ENCODE measurements around the gene REST.

REST gene

DNA sequence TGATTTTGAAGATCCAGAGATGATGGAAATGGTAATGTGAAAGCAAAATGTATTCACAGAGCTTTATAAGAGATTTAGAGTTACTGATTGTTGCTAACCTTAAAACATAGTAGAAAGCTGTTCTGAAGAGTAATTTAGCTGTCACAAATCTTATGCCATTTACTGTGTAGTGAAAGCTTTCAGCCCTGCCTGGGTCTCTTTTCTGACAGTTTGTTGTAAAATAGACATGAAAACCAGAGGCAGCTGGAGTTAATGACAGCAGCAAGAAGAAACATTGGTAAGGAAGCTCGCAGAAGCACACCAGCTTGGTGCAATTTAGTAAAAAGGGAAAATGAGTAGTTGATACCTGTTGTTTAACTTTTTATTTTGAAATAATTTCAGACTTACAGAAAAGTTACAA lies 92.1 kb downstream of the REST start:
- TF ChIP-seq PPARA (CRISPR knock-in tag; IDR thresholded peaks at IDR 0.05; ENCODE audit: borderline replicate concordance): no peak
- TF ChIP-seq ISL1 (CRISPR knock-in tag; IDR thresholded peaks at IDR 0.05): no peak
- TF ChIP-seq ESRRG (CRISPR knock-in tag; IDR thresholded peaks at IDR 0.05): no peak
- no peak for TF ChIP-seq POU6F1 (CRISPR knock-in tag; IDR thresholded peaks at IDR 0.05; ENCODE audit: borderline replicate concordance, low read depth)
- TF ChIP-seq, protein P1, sequence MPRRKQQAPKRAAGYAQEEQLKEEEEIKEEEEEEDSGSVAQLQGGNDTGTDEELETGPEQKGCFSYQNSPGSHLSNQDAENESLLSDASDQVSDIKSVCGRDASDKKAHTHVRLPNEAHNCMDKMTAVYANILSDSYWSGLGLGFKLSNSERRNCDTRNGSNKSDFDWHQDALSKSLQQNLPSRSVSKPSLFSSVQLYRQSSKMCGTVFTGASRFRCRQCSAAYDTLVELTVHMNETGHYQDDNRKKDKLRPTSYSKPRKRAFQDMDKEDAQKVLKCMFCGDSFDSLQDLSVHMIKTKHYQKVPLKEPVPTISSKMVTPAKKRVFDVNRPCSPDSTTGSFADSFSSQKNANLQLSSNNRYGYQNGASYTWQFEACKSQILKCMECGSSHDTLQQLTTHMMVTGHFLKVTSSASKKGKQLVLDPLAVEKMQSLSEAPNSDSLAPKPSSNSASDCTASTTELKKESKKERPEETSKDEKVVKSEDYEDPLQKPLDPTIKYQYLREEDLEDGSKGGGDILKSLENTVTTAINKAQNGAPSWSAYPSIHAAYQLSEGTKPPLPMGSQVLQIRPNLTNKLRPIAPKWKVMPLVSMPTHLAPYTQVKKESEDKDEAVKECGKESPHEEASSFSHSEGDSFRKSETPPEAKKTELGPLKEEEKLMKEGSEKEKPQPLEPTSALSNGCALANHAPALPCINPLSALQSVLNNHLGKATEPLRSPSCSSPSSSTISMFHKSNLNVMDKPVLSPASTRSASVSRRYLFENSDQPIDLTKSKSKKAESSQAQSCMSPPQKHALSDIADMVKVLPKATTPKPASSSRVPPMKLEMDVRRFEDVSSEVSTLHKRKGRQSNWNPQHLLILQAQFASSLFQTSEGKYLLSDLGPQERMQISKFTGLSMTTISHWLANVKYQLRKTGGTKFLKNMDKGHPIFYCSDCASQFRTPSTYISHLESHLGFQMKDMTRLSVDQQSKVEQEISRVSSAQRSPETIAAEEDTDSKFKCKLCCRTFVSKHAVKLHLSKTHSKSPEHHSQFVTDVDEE (CRISPR knock-in tag; IDR thresholded peaks at IDR 0.05): no peak
- TF ChIP-seq, protein P2, sequence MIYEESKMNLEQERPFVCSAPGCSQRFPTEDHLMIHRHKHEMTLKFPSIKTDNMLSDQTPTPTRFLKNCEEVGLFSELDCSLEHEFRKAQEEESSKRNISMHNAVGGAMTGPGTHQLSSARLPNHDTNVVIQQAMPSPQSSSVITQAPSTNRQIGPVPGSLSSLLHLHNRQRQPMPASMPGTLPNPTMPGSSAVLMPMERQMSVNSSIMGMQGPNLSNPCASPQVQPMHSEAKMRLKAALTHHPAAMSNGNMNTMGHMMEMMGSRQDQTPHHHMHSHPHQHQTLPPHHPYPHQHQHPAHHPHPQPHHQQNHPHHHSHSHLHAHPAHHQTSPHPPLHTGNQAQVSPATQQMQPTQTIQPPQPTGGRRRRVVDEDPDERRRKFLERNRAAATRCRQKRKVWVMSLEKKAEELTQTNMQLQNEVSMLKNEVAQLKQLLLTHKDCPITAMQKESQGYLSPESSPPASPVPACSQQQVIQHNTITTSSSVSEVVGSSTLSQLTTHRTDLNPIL (CRISPR knock-in tag; IDR thresholded peaks at IDR 0.05; ENCODE audit: low read depth): no peak
- TF ChIP-seq RARB (CRISPR knock-in tag; IDR thresholded peaks at IDR 0.05): no peak
- no peak for TF ChIP-seq ARNTL (CRISPR knock-in tag; IDR thresholded peaks at IDR 0.05; ENCODE audit: borderline replicate concordance, low read depth)
- TF ChIP-seq GLIS3 (CRISPR knock-in tag; IDR thresholded peaks at IDR 0.05): no peak
- TF ChIP-seq ZNF565 (CRISPR knock-in tag; conservative IDR thresholded peaks at IDR 0.05; ENCODE audit: low read depth): no peak
- no peak for TF ChIP-seq TOX (CRISPR knock-in tag; IDR thresholded peaks at IDR 0.05; ENCODE audit: borderline replicate concordance)
- no peak for TF ChIP-seq ZFP30 (CRISPR knock-in tag; IDR thresholded peaks at IDR 0.05)
- TF ChIP-seq BACH2 (CRISPR knock-in tag; IDR thresholded peaks at IDR 0.05; ENCODE audit: borderline replicate concordance): no peak
- no peak for TF ChIP-seq CSDC2 (CRISPR knock-in tag; IDR thresholded peaks at IDR 0.05)
- TF ChIP-seq ZNF8 (CRISPR knock-in tag; IDR thresholded peaks at IDR 0.05): no peak
- TF ChIP-seq TCF4 (CRISPR knock-in tag; IDR thresholded peaks at IDR 0.05; ENCODE audit: borderline replicate concordance): no peak
- TF ChIP-seq ZFP3 (CRISPR knock-in tag; IDR thresholded peaks at IDR 0.05): no peak
- TF ChIP-seq, protein P3, sequence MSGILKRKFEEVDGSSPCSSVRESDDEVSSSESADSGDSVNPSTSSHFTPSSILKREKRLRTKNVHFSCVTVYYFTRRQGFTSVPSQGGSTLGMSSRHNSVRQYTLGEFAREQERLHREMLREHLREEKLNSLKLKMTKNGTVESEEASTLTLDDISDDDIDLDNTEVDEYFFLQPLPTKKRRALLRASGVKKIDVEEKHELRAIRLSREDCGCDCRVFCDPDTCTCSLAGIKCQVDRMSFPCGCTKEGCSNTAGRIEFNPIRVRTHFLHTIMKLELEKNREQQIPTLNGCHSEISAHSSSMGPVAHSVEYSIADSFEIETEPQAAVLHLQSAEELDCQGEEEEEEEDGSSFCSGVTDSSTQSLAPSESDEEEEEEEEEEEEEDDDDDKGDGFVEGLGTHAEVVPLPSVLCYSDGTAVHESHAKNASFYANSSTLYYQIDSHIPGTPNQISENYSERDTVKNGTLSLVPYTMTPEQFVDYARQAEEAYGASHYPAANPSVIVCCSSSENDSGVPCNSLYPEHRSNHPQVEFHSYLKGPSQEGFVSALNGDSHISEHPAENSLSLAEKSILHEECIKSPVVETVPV (CRISPR knock-in tag; IDR thresholded peaks at IDR 0.05): no peak
- TF ChIP-seq SNAI2 (CRISPR knock-in tag; IDR thresholded peaks at IDR 0.05): no peak
- TF ChIP-seq, protein P4, sequence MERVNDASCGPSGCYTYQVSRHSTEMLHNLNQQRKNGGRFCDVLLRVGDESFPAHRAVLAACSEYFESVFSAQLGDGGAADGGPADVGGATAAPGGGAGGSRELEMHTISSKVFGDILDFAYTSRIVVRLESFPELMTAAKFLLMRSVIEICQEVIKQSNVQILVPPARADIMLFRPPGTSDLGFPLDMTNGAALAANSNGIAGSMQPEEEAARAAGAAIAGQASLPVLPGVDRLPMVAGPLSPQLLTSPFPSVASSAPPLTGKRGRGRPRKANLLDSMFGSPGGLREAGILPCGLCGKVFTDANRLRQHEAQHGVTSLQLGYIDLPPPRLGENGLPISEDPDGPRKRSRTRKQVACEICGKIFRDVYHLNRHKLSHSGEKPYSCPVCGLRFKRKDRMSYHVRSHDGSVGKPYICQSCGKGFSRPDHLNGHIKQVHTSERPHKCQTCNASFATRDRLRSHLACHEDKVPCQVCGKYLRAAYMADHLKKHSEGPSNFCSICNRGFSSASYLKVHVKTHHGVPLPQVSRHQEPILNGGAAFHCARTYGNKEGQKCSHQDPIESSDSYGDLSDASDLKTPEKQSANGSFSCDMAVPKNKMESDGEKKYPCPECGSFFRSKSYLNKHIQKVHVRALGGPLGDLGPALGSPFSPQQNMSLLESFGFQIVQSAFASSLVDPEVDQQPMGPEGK (CRISPR knock-in tag; IDR thresholded peaks at IDR 0.05; ENCODE audit: borderline replicate concordance): no peak

GRCh38 chr4:57013543-57014120 lies 105.9 kb downstream of the REST start:
- ATAC-seq: no peak
- TF ChIP-seq, protein P3 (CRISPR knock-in tag; IDR thresholded peaks at IDR 0.05): no peak
- TF ChIP-seq ZNF70 (CRISPR knock-in tag; IDR thresholded peaks at IDR 0.05) (no peak), POU6F1 (CRISPR knock-in tag; IDR thresholded peaks at IDR 0.05; ENCODE audit: borderline replicate concordance, low read depth) (no peak), ARNTL (CRISPR knock-in tag; IDR thresholded peaks at IDR 0.05; ENCODE audit: borderline replicate concordance, low read depth) (no peak), ZNF565 (CRISPR knock-in tag; conservative IDR thresholded peaks at IDR 0.05; ENCODE audit: low read depth) (no peak), ZFP30 (CRISPR knock-in tag; IDR thresholded peaks at IDR 0.05) (no peak), TOX (CRISPR knock-in tag; IDR thresholded peaks at IDR 0.05; ENCODE audit: borderline replicate concordance) (no peak), PPARA (CRISPR knock-in tag; IDR thresholded peaks at IDR 0.05; ENCODE audit: borderline replicate concordance) (no peak), ZFP3 (CRISPR knock-in tag; IDR thresholded peaks at IDR 0.05) (no peak), ESRRG (CRISPR knock-in tag; IDR thresholded peaks at IDR 0.05) (no peak), OSR1 (CRISPR knock-in tag; IDR thresholded peaks at IDR 0.05) (no peak)
- TF ChIP-seq, protein P2 (CRISPR knock-in tag; IDR thresholded peaks at IDR 0.05; ENCODE audit: low read depth): no peak

More for the DNA sequence above, 92.1 kb downstream of the REST start:
- no peak for ATAC-seq
